Progenitor cell of endocrine pancreas (in vitro differentiated cells): ENCODE measurements around the gene VWA8. TPM values are rescaled to one million over a fixed set of nuclear protein-coding genes. Genes with fewer than 3 reads are reported as not detected.
"Not testable (repeated sequence)": the region's sequence is repeated elsewhere in the genome, so short reads cannot be mapped to it uniquely, and the experiment has no call there.

ENCODE experiments used
- DNase-seq: peaks from one replicate; pipeline ENCODE4 v3.0.0; 2021; ENCODE audit warnings: low spot score; ENCODE audit not compliant: unreplicated experiment
- H3K27ac Mint-ChIP-seq: 2 replicates; pipeline ENCODE4 v1.8.0; 2021; ENCODE audit warnings: mild to moderate bottlenecking, moderate library complexity, mixed read lengths
- H3K27me3 Mint-ChIP-seq: 2 replicates; pipeline ENCODE4 v1.8.0; 2021; ENCODE audit warnings: mixed read lengths
- H3K36me3 Mint-ChIP-seq: 2 replicates; pipeline ENCODE4 v1.8.0; 2022; ENCODE audit warnings: mixed read lengths; ENCODE audit not compliant: insufficient read depth
- H3K4me1 Mint-ChIP-seq: 2 replicates; pipeline ENCODE4 v1.8.0; 2021; ENCODE audit warnings: low read depth, mixed read lengths
- H3K4me3 Mint-ChIP-seq: 2 replicates; pipeline ENCODE4 v1.8.0; 2021; ENCODE audit warnings: low read depth, mild to moderate bottlenecking, moderate library complexity, mixed read lengths
- H3K9me3 Mint-ChIP-seq: 2 replicates; pipeline ENCODE4 v1.8.0; 2021; ENCODE audit warnings: low read depth, mixed read lengths
- total RNA-seq: library from RNA; stranded (reverse); gene quantifications from 2 replicates; pipeline ENCODE4 v1.2.1, GENCODE V29; 2021
- TF ChIP-seq, protein P1 (sequence below): fragments of 200-600 bp; sonication (generic); IDR thresholded peaks from one replicate; pipeline ENCODE4 v1.5.0; 2021; ENCODE audit warnings: antibody characterized with exemption, mild to moderate bottlenecking; ENCODE audit not compliant: unreplicated experiment

Gene VWA8
- total RNA-seq, 1 donor from 2014 or later = 24.1 TPM

DNA sequence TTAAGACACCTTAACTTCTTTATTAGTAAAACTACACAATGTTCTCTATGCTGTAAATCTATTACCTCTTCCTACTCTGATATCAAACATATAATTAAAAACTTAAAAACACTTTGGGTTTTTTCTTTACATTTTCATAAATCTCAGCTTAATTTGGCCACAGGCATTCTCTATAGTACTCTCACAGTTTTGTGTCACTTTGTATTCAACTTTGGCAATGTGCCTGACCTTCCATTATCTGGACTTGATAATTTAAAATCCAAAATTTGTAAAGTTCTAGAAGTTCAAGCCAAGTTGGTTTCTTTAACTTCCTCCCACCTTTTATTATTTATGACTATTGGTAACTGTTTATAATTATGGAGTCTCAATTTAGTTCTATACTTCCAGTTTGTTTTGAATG, 46.4 kb downstream of the VWA8 start:
- H3K36me3 Mint-ChIP-seq = no peaks in the 10 kb centered on the region
- TF ChIP-seq, protein P1, sequence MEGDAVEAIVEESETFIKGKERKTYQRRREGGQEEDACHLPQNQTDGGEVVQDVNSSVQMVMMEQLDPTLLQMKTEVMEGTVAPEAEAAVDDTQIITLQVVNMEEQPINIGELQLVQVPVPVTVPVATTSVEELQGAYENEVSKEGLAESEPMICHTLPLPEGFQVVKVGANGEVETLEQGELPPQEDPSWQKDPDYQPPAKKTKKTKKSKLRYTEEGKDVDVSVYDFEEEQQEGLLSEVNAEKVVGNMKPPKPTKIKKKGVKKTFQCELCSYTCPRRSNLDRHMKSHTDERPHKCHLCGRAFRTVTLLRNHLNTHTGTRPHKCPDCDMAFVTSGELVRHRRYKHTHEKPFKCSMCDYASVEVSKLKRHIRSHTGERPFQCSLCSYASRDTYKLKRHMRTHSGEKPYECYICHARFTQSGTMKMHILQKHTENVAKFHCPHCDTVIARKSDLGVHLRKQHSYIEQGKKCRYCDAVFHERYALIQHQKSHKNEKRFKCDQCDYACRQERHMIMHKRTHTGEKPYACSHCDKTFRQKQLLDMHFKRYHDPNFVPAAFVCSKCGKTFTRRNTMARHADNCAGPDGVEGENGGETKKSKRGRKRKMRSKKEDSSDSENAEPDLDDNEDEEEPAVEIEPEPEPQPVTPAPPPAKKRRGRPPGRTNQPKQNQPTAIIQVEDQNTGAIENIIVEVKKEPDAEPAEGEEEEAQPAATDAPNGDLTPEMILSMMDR = no peak
- H3K27ac Mint-ChIP-seq = no peak overlapping the region
- H3K9me3 Mint-ChIP-seq = no peaks in the 10 kb centered on the region
- peaks cover 2% of the 10 kb centered on the region for H3K4me1 Mint-ChIP-seq
- H3K4me3 Mint-ChIP-seq = no peak overlapping the region
- no peaks in the 10 kb centered on the region for H3K27me3 Mint-ChIP-seq
- no peak for DNase-seq

DNA sequence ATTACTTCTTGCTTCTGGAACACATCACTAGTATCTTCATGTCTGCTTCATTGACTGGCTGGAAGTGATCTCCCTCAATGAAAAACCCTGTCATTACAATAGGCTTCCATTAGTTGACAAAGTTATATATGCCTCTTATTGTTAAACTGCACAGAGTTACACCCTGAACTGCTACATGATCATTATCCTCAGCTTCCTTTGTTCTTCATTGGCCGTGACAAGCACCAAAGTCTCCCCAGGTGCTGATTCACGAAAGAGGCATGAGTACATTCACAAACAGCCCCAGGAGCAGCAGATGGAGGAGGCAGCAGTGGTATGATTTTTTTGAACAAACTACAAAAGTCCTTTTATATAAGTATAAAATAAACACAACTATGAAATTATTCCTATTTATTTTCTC, 51.4 kb downstream of the VWA8 start:
- Mint-ChIP-seq H3K4me1 (no peaks in the 10 kb centered on the region), H3K36me3 (peaks cover 4% of the 10 kb centered on the region), H3K9me3 (no peaks in the 10 kb centered on the region), H3K27ac (no peak overlapping the region), H3K27me3 (no peaks in the 10 kb centered on the region), H3K4me3 (no peak overlapping the region)
- TF ChIP-seq, protein P1 = no peak
- no peak for DNase-seq

DNA sequence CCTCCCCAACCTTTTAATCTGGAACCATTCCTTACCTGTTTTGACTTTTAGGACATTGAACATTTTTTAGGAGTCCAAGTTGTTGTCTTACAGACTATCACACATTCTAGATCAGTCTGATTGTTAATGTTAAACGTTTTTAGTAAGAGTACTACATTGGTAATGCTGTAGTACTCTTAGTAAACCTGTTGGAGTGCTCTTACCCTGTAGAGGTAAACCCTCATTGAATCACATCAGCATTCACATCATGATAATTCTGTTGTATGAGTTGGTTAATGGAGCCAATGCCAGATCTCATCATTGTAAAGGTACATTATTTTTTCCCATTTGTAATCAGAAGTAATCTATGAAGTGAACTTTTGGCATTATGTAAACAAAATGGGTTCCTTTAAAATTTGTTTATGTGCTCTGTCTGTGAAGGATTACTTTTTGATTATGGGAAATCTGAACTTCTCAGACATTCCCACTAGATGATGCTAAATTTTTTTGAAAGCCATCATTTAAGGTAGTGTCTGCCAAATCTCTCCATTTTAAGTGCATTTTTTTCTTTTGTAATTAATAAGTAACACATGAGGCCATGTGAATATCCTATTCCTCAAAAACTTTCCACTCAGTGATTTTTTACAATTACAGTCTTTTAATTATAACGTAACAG, 55.2 kb downstream of the VWA8 start:
- H3K36me3 Mint-ChIP-seq = peaks cover 10% of the 10 kb centered on the region
- H3K4me1 Mint-ChIP-seq = no peaks in the 10 kb centered on the region
- H3K4me3 Mint-ChIP-seq = no peak overlapping the region
- TF ChIP-seq, protein P1 = peak; percentile 63
- no peaks in the 10 kb centered on the region for H3K27me3 Mint-ChIP-seq
- no peak overlapping the region for H3K27ac Mint-ChIP-seq
- H3K9me3 Mint-ChIP-seq = no peaks in the 10 kb centered on the region
- DNase-seq = no peak

DNA sequence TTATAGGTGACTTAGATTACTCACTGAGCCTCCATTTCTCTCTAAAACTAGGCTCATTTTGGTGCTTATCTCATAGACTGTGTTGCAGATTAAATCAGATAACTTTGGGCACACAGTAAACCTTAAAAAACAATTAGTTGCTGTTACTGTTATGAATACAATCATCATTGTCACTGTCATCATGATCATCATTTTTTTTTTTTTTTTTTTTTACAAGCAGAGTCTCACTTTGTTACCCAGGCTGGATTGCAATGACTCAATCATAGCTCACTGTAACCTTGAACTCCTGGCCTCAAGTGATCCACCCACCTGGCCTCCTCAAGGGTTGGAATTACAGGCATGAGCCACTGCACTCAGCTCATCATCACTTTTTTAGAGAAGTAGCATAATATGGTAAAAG, 60.0 kb downstream of the VWA8 start:
- H3K4me1 Mint-ChIP-seq = no peaks in the 10 kb centered on the region
- H3K27ac Mint-ChIP-seq = no peak overlapping the region
- H3K4me3 Mint-ChIP-seq = no peak overlapping the region
- no peaks in the 10 kb centered on the region for H3K27me3 Mint-ChIP-seq
- H3K9me3 Mint-ChIP-seq = no peaks in the 10 kb centered on the region
- TF ChIP-seq, protein P1 = no peak
- DNase-seq = no peak
- H3K36me3 Mint-ChIP-seq = peaks cover 17% of the 10 kb centered on the region

DNA sequence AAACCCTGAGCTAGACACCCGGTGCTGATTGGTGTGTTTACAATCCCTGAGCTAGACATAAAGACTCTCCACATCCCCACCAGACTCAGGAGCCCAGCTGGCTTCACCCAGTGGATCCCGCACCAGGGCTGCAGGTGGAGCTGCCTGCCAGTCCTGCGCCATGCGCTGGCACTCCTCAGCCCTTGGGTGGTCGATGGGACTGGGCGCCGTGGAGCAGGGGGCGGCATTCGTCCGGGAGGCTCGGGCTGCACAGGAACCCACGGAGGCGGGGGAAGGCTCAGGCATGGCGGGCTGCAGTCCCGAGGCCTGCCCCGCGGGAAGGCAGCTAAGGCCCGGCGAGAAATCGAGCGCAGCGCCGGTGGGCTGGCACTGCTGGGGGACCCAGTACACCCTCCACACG, 62.5 kb downstream of the VWA8 start:
- H3K27ac Mint-ChIP-seq, DNase-seq, H3K4me1 Mint-ChIP-seq, H3K9me3 Mint-ChIP-seq, H3K27me3 Mint-ChIP-seq, H3K4me3 Mint-ChIP-seq: not testable (repeated sequence)
- peaks cover 15% of the 10 kb centered on the region for H3K36me3 Mint-ChIP-seq

DNA sequence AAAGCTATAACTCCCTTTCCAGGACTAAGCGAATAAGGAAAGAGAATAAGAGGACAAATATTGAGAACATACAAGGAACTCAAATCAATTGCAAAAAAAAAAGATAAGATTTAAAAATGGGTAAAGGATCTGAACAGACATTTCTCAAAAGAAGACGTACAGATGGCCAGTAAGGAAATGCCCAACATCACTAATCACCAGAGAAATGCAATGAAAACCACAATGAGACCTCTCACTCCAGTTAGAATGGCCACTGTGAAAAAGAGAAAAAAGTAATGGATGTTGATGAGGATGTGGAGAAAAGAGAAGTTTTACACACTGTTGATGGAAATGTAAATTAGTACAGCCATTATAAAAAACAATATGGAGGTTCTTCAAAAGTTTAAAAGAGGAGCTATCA, 63.8 kb downstream of the VWA8 start:
- no peaks in the 10 kb centered on the region for H3K4me1 Mint-ChIP-seq
- no peaks in the 10 kb centered on the region for H3K9me3 Mint-ChIP-seq
- TF ChIP-seq, protein P1 = no peak
- no peaks in the 10 kb centered on the region for H3K27me3 Mint-ChIP-seq
- H3K4me3 Mint-ChIP-seq = no peak overlapping the region
- DNase-seq = no peak
- H3K36me3 Mint-ChIP-seq = peaks cover 12% of the 10 kb centered on the region
- H3K27ac Mint-ChIP-seq = no peak overlapping the region
